NOMO-1 (cell line): ENCODE data around the gene TMPRSS13.
"Not testable (repeated sequence)": the region's sequence is repeated elsewhere in the genome, so short reads cannot be mapped to it uniquely, and the experiment has no call there.

ENCODE experiments used
- DNase-seq, 2 experiments: peaks; one replicate each; lab custom pipeline; 2025; ENCODE audit not compliant: unreplicated experiment in 2 of 2; lab: John Stamatoyannopoulos, UW

TMPRSS13 gene

GRCh38 chr11:117931331-117931950 is 2.2 kb upstream of the TMPRSS13 start:
- no peak for DNase-seq

GRCh38 chr11:117930668-117931330 is 1.6 kb upstream of the TMPRSS13 start:
- peak in 1 of 2 experiments; percentile 35 for DNase-seq

GRCh38 chr11:117929916-117930570 is 841 bp upstream of the TMPRSS13 start:
- DNase-seq: no peak

- no peak for DNase-seq
These were observed 608 bp downstream of the TMPRSS13 start for GRCh38 chr11:117928446-117929141.

GRCh38 chr11:117927926-117928325 is 1.3 kb downstream of the TMPRSS13 start:
- DNase-seq: no peak

- DNase-seq: not testable (repeated sequence)
These were observed 3.0 kb downstream of the TMPRSS13 start for GRCh38 chr11:117926166-117926565.

GRCh38 chr11:117925198-117925925 is 3.8 kb downstream of the TMPRSS13 start:
- no peak for DNase-seq

- DNase-seq: no peak
These were observed 4.5 kb downstream of the TMPRSS13 start for GRCh38 chr11:117924631-117925170.

GRCh38 chr11:117923773-117924172 is 5.4 kb downstream of the TMPRSS13 start:
- DNase-seq: no peak

- DNase-seq: no peak
These were observed 5.9 kb downstream of the TMPRSS13 start for GRCh38 chr11:117923275-117923674.

GRCh38 chr11:117921893-117922292 is 7.3 kb downstream of the TMPRSS13 start:
- no peak for DNase-seq

GRCh38 chr11:117921456-117921855 is 7.7 kb downstream of the TMPRSS13 start:
- no peak for DNase-seq

GRCh38 chr11:117919781-117920221 is 9.4 kb downstream of the TMPRSS13 start:
- DNase-seq: no peak

GRCh38 chr11:117919341-117919740 is 9.9 kb downstream of the TMPRSS13 start:
- DNase-seq: no peak

- no peak for DNase-seq
These were observed 10.6 kb downstream of the TMPRSS13 start for GRCh38 chr11:117918366-117919255.

- DNase-seq: no peak
These were observed 11.5 kb downstream of the TMPRSS13 start for GRCh38 chr11:117917591-117918151.

GRCh38 chr11:117916956-117917355 is 12.2 kb downstream of the TMPRSS13 start:
- no peak for DNase-seq

GRCh38 chr11:117915672-117916235 is 13.4 kb downstream of the TMPRSS13 start:
- no peak for DNase-seq
